Measurements from ENCODE around the gene GNG7. TPM values are rescaled to one million over a fixed set of nuclear protein-coding genes. Genes with fewer than 3 reads are reported as not detected.

GNG7 gene
- total RNA-seq = 5.1 TPM

DNA sequence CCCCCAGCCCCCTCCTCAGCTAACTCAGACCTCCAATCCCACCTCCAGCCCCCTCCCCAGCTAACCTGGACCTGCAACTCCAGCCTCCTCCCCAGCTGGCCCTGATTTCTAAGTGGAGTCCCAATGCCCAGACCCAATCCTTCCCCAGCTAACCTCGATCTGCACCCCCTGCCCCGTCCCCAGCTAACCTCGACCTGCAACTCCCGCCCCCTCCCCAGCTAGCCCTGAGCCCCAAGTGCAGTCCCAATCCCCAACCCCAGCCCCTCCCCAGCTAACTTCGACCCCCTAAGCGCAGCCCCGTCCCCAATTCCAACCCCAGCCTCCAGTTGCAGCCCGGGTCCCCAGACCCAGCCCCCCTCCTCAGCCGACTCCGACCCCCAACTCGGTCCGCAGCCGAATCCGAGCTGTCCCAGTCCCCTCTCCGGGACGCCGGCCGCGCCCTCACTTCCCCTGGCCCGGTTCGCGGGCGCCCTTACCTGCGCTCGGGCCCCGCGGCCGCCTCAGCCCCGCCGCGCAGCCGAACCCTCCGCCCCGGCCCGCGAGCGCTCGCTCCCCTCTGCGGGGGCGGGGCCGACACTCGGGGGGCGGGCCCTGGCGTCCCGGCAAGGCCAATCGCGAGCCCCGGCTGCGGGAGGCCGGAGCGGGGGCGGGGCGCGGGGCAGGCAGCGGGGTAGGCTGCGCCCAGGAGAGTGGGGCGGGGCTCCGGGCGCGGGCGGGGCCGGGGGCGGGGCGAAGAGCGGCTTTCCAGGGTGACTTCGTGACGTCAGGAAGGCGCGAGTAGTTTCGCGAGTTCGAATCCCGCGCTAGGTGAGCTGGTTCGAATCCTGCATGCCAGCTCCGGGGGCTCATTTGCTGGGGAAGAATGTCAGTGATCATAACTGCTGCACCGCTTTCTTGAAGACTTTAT, at the start of gene GNG7:
TSS of gene GNG7 (minus strand) at position 525 of the 907 bp plus-strand sequence. CDS start 182,006 bp downstream, outside the sequence.
- DNase-seq (ENCODE audit: low read depth in 2 of 3, low spot score in 2 of 3) = peak; percentile 82 to 95 (median 92)

DNA sequence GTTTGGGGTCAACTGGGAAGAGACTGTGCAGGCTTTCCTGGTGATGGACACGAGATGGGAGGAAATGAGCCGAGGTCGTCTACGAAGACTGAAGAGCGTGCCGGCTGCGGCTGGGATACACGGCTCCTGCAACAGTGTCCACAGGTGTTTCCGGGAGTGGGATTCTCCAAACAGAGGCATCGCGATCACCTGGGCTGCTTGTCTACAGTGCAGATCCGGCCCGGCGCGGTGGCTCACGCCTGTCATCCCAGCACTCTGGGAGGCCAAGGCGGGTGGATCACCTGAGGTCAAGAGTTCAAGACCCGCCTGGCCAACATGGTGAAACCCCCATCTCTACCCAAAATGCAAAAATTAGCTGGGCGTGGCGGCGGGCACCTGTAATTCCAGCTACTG, 48.9 kb upstream of the GNG7 start:
- no peak for DNase-seq (ENCODE audit: low read depth in 2 of 3, low spot score in 2 of 3)

DNA sequence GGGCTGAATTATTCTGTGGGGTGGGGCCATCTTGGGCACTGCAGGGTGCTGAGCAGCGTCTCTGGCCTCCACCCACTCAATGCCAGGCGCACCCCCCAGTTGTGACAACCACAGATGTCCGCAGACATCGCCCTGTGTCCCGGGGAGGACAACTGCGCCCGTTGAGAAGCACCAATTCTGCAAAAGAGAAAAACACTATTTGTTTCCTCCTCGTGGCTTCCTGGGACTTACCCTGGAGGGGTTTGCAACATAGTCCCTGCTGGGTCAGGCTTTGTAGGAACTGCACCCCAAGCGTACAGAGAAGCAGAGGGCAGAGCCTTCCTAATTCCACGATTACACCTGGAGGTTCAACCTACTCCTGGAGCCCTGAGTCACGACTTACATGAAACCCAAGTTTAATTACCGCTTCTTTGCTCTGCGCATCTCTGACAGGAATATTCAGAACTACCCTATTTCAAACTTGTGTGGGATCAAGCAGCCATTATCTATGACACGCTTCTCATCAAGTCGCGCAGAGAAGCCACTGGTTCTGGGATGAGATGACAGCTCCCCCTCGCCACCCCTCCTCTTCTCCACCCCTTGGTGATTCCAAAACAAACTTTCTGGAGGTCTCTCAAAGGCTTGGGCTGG, 48.4 kb upstream of the GNG7 start:
- no peak for DNase-seq (ENCODE audit: low read depth in 2 of 3, low spot score in 2 of 3)

DNA sequence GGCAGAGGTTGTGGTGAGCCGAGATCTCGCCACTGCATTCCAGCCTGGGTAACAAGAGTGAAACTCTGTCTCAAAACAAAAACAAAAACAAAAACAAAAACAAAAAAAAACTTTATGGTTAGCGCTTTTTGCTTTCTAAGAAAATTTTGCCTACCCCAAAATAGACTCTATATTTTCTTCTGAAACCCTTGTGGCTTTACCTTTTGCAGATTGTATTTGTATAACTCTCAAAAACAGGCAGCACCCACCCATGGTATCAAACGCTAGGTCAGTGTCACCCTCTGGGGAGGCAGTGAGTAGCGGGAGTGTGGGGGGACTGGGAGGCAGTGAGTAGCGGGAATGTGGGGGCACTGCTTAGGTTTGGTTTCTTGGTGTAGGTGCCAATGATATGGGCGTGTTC, 44.9 kb upstream of the GNG7 start:
- DNase-seq (ENCODE audit: low read depth in 2 of 3, low spot score in 2 of 3) = no peak

DNA sequence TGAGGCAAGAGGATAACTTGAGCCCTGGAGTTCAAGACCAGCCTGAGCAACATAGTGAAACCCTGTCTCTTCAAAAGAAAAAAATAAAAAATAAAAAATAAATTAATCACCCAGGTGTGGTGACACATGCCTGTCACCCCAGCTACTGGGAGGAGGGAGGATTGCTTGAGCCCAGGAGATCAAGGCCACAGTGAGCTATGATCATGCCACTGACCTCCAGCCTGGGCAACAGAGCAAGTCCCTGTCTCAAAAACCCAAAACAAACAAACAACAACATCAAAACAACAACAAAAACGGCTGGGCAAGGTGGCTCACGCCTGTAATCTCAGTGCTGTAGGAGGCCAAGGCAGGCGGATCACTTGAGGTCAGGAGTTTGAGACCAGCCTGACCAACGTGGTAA, 41.6 kb upstream of the GNG7 start:
- no peak for DNase-seq (ENCODE audit: low read depth in 2 of 3, low spot score in 2 of 3)

DNA sequence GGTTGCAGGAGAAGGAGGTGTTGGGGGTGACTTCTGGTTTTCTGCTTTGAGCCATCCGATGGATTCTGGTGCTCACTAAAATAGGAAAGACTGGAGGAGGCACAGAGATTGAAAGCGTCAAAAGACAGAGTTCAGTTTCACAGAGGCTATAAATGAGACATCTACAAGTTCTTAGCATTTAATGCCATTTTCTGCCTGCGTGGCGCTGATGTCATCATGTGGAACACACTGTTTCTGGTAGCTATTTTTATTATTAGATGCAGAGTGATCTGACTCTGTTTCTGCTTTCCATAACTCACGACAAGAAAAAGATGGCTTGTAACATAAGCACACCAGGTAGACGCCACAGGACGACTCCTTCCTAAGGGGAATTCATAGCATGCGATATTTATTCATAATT, 40.6 kb upstream of the GNG7 start:
- no peak for DNase-seq (ENCODE audit: low read depth in 2 of 3, low spot score in 2 of 3)

DNA sequence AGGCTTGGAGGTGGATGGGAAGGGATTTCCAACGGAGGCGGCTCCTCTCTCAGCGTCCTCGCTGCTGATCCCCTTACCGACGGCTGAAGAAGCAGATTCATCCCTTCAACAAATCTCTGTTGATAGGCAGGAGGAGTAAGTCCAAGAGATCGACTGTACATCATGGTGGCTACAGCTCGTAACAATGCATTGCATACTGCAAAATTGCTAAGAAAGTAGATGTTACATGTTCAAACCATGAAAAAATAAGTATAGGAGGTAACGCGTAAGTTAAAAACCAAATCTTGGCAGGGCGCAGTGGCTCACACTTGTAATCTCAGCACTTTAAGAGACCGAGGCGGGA, 37.8 kb upstream of the GNG7 start:
- no peak for DNase-seq (ENCODE audit: low read depth in 2 of 3, low spot score in 2 of 3)

DNA sequence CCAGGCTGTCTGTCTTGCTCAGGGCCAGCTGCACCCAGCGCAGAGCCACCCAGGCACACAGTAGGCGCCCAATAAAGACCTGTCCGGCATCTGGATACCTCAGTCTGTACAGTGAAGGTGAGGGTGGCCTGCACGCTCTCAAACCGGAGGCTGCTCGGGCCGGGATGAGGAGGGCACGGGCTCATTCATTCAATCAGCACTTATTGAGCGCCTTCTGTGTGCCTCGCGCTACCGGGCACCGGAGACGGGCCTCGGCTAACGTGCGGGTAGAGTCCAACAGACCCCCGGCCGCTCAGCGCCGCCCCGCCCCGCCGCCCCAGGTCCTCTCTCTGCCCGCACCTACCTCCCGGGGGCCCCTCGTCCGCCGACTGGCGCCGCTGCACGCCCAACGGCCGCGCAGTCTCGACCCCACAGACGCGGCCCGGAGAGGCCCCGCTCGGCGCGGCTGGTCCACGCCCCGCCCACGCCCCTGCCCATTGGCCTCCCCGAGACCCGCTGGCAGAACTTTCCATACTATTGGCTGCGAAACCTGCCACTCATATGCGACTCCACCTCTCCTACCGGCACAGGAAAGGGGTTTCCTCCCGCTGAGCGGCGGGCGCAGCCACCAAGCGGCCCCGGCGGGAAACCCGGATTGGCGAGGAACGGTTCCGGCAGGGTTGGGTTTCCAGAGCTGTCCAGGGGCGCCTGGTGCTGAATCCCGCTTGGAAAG, 37.3 kb upstream of the GNG7 start, which contains the start of gene SLC39A3:
TSS of gene SLC39A3 (minus strand) at position 416 of the 712 bp plus-strand sequence. CDS start 2,760 bp downstream, outside the sequence.
- peak; percentile 83 to 99 (median 96) for DNase-seq (ENCODE audit: low read depth in 2 of 3, low spot score in 2 of 3)

DNA sequence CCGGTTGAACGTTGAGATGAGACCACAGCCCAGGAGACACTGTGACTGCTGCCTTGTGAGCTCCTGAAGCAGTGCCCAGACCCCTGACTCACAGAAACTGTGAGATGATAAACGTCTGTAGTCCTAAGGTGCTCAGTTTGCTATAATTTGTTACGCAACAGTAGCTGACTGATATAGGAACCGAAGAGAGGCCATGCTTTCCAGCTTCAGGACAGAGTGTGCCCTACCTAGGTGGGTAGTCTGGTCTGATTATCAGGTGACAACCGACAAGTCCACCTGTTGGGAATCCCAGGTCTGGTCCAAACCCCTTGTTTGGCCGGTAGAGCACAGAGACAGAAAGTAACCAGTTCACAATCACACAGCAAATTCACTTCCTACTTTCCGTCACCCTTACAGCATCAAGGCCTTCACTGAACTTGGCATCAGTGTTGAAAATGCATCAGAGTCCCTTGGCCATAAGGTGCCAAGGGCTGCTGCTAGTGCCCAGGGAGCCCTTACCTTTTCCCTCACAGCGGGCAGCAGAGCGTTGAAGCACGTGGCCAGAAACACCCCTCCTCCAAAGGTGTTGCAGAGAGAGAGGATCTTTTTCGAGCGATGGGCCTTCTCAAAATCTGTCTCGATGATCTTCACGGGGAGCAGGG, 34.2 kb upstream of the GNG7 start:
- DNase-seq (ENCODE audit: low read depth in 2 of 3, low spot score in 2 of 3) = no peak

DNA sequence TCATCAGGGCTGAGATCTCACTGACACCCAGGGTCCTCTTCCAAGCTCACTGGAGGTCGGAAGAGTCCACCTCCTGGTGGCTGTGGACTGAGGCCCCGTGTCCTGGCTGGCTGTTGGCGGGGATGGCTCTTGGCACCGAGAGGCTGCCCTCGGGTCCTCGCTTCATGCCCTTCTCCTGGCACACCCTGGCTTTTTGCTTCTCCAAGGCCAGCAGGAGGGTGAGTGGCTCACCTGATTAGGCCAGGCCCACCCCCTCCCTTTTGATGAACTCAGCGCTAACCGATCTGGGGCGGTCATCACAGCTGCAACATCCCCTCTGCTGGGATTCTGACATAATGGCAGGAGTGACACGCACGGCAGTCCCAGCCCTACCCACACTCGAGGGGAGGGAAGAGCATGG, 32.9 kb upstream of the GNG7 start:
- DNase-seq (ENCODE audit: low read depth in 2 of 3, low spot score in 2 of 3) = no peak

DNA sequence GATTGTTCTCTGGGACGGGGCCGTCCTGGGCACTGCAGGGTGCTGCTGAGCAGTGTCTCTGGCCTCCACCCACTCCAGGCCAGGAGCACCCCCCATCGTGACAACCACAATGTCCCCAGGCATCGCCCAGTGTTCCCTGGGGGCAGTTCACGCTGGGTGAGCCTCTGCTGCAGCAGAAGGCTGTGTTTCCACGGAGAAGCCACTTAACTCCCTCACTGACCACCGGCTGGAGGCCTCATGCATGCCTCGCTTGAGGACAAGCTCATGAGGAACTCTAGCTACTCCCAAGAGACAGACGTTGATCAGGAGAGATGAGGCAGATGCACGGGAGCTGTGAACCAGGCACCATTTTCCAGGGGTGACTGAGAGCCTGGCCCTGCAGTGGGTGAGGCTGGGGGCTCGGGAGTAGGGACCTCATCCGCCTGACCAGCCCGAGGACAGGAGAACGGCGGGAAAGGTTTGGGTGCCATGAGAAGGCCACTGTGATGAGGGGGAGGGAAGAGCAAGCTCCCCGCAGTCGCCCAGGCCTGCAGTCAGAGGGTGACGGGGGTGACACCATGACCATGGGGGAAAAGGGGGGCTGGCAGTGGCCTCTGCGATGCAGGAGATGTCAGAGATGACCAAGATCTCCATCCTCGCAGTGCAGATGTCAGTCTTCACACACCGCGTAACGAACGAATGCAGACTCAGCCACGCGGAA, 32.2 kb upstream of the GNG7 start:
- DNase-seq (ENCODE audit: low read depth in 2 of 3, low spot score in 2 of 3) = no peak

DNA sequence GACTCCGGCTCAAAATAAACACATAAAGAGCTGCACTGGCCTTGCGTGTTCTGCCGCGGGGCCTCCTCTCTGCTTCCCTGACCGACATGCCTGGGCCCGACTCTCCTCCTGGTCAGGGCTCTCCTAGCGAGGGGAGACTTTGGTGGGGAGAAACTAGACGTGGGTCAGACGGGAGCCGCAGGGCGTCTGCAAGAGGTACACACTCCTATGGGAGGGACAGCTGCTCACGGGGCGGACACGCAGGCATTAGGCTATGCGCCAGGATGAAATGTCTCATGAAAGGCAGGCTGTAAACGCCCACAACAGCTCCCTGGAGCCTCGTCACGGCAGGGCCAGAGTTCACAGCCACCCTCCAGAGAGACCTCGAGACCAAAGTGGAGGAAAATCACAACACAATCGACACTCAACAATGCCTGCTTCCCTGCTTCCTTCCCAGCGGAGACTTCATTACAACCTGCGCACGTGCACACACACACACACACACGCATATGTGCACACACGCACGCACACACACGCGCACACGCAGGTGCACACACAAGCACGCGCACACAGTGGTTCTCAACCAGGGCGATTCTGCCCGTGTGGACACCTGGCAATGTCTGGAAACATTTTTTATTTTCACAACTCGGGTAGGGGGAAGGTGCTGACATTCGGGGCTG, 31.6 kb upstream of the GNG7 start:
- no peak for DNase-seq (ENCODE audit: low read depth in 2 of 3, low spot score in 2 of 3)

DNA sequence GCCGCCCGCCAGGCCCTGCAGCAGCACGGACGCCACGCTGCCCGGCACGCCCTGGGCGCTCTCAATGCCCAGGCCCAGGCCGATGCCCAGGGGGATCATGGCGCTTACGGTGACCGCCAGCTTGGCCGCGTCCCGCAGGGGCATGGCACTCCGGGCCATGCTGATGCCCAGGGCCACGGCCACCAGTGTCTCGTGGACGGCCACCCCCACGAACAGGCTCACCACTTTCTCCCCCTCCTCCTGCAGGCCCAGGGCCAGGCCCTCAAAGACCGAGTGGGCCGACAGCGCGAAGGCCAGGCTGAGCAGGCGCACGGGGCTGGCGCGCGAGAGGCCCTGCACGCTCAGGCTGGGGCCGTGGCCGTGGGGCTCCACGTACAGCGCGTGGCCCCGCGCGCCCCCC, 30.4 kb upstream of the GNG7 start:
- no peak for DNase-seq (ENCODE audit: low read depth in 2 of 3, low spot score in 2 of 3)

DNA sequence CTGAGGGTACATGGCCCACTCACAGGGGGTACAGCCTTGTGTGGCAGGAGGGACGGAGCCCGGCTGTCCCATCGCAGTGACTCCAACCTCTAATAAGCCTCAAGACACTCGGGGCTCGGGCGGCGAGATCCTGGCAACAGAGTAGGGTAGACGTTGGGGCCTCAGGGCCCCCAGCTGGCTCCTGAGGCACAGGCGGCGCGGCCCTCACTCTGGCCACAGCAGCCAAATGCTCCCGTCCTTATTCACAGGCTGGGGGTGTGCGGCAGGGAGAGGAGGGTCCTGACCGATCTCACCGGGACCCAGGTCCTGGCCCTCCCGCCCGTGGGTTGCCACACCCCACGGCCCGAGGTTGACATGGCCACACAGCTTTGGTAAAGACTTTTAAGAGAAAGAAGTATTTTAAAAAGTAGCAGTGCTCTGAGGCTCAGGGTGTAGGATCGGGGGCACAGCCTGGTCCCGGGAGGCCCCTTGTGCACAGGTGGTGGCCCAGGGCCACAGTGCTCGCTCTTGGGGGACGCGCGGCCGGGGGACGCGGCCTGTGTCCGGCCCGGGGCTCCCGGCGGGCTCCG, 29.7 kb upstream of the GNG7 start:
- no peak for DNase-seq (ENCODE audit: low read depth in 2 of 3, low spot score in 2 of 3)

DNA sequence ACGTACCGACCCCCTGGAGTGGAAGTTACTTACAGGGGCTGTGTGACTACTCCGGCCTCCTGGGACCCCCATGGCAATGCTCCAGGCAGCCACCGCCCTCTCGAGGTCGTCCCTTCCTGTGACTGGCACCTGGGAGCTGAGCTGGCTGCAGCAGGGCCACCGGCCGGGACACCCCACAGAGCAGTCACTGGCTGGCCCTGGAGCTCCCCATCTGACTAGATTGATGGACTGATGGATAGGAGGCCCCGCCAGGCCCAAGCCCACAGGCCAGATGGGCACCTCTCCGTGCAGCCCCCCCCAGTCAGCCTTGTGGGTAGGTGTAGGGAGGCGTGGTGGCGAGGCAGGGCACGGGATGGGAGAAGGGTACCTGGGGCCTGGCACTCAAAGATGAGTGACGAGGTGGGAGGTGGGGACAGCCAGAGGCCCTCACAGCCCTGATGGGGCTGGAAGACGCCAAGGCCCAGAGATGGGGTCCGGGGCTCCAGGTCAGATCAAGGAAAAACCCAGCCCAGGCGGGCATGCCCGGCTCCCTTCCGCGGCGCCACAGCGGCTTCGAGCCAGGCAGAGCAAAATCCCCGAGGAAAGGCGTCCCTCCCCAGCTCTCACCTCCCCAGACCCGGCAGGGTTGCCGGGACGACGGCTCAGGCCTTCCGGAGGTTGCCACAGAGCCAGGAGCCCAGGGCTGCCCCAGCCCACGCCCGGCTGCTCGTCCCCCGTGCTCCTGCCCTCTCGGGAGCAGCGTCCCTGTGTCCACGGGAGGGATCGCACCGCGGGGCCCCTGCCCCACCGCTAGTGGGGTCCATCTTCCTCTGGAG, 28.9 kb upstream of the GNG7 start:
- no peak for DNase-seq (ENCODE audit: low read depth in 2 of 3, low spot score in 2 of 3)

DNA sequence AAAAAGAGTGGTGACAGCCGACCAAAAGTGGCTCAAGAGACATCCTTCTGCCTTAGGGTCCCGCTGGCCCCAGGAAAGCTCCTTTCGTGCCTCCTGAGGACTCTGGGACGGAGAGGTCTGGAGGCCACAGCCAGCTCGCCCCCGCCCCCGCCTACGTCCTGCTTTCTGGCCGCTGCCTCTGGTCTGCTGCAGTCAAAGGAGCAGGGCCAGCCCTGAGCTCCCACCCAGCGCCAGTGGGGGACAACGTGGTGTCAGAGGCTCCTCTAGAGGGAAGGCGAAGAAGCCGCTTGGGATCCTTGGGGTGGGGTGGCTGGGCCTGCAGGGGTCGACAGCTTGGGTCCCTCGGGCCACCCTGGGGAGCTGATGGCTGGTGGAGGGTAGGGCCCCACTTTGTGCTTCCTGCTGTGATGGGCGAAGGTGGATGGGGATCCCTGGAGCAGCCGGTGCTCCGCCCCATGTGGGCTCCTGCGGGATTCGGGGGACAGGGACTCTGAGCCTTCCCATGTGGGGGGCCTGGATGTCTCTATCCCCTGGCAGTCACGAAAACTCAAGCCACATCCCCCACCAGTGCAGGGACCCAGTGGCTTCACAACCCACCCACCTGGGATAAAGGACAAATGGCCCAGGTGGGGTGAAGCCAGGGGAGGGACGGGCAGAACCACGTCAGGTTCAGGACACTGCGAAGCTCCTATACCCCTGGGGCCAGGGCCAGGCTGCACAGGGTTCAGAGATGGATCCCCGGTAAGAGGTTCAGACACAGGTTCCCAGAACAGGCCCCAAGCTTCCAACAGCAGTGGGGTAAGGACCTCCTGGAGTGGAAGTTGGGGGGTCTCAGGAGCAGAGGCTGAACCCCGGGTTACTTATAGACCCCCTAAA, 27.7 kb upstream of the GNG7 start:
- DNase-seq (ENCODE audit: low read depth in 2 of 3, low spot score in 2 of 3) = no peak

DNA sequence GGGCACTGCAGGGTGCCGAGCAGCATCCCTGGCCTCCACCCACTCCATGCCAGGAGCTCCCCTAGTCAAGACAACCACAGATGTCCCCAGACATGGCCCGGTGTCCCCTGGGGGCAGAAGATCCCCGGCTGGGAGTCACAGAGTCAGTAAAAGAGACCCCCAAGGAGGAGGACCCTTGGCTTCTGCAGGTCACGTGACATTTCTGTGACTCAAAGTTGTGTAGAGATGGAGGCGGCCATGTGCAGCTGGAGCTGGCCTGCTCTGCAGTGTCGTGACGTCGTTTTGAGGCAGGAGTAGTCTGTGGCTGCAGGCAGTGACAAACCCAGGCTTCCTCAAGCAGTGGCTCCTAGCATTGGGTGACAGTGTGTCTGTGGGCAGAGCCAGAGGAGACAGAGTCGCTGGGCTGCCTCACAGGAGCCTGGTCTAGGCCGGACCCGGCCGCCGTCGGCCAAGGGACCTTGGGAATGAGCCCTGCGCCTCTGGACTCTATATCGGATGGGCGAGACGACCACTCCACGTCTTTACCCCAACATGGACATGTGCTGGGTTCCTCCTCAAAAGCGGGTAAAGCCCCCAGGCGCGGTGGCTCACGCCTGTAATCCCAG, 26.4 kb upstream of the GNG7 start:
- DNase-seq (ENCODE audit: low read depth in 2 of 3, low spot score in 2 of 3) = no peak

DNA sequence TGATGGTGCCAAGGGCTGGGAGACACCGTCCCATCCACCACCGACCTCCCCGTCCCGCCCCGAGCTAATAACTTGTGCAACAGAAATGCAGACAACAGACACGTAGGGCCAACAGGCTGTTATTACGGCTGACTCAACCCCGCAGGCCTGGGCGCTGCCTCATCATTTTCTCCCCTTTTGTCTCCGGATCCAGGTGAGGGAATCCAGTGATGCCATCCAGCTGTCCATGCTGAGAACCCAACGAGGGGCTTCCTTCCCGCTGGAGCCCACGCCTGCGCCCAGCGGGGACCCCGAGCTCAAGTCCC, 25.1 kb upstream of the GNG7 start:
- DNase-seq (ENCODE audit: low read depth in 2 of 3, low spot score in 2 of 3) = no peak
